WTC11 (cell line): ENCODE measurements around the gene DNAJC21. TPM values are rescaled to one million over a fixed set of nuclear protein-coding genes. Genes with fewer than 3 reads are reported as not detected.

Experiments used
- ATAC-seq: fragments of 200-7000 bp; cut with Tn5 transposase; 2 replicates; pipeline ENCODE4 v1.10.0; 2021; ENCODE audit warnings: mild to moderate bottlenecking, moderate library complexity
- CTCF ChIA-PET: fragments of 300-600 bp; sonication (Branson Sonifier 250); formaldehyde crosslinking; loops from one replicate; lab custom pipeline; 2021; ENCODE audit warnings: antibody characterized with exemption; lab: Charles Lee
- POLR2A ChIA-PET: fragments of 350-600 bp; sonication (Branson Sonifier 250); formaldehyde crosslinking; loops from one replicate; lab custom pipeline; 2021; ENCODE audit warnings: antibody characterized with exemption; lab: Charles Lee
- DNase-seq: peaks from one replicate; pipeline ENCODE4 v3.0.0; 2021; ENCODE audit warnings: low spot score
- H3K27ac Mint-ChIP-seq: 2 replicates; pipeline ENCODE4 v1.8.0; 2021; ENCODE audit warnings: mixed read lengths
- H3K27me3 Mint-ChIP-seq: 2 replicates; pipeline ENCODE4 v1.8.0; 2021; ENCODE audit warnings: low read depth, mild to moderate bottlenecking, moderate library complexity, mixed read lengths
- H3K36me3 Mint-ChIP-seq: 2 replicates; pipeline ENCODE4 v1.8.0; 2021; ENCODE audit warnings: mixed read lengths
- H3K4me1 Mint-ChIP-seq: 2 replicates; pipeline ENCODE4 v1.8.0; 2022; ENCODE audit warnings: mixed read lengths
- H3K4me3 Mint-ChIP-seq: 2 replicates; pipeline ENCODE4 v1.8.0; 2021; ENCODE audit warnings: mild to moderate bottlenecking, moderate library complexity, mixed read lengths
- H3K9me3 Mint-ChIP-seq: 2 replicates; pipeline ENCODE4 v1.8.0; 2021; ENCODE audit warnings: mixed read lengths
- ATF1 ChIP-seq: sonication (generic); formaldehyde crosslinking; IDR thresholded peaks from 2 replicates; pipeline ENCODE4 v1.8.1; 2023; ENCODE audit warnings: mild to moderate bottlenecking, moderate library complexity, missing genetic modification reagents
- E2F4 ChIP-seq: sonication (generic); formaldehyde crosslinking; IDR thresholded peaks from 2 replicates; pipeline ENCODE4 v1.8.1; 2022; ENCODE audit warnings: low read depth, mild to moderate bottlenecking, moderate library complexity, missing genetic modification reagents, borderline replicate concordance
- HMGXB4 ChIP-seq: sonication (generic); formaldehyde crosslinking; IDR thresholded peaks from 2 replicates; pipeline ENCODE4 v1.8.1; 2023; ENCODE audit warnings: mild to moderate bottlenecking, moderate library complexity, missing genetic modification reagents
- KAT7 ChIP-seq: sonication (generic); formaldehyde crosslinking; IDR thresholded peaks from 2 replicates; pipeline ENCODE4 v1.8.1; 2023; ENCODE audit warnings: missing genetic modification reagents, mild to moderate bottlenecking, borderline replicate concordance
- NFATC4 ChIP-seq: fragments of 250-450 bp; sonication (Bioruptor Pico); IDR thresholded peaks from 2 replicates; pipeline ENCODE4 v1.9.0; 2021; ENCODE audit warnings: mild to moderate bottlenecking
- SP1 ChIP-seq: sonication (generic); formaldehyde crosslinking; conservative IDR thresholded peaks from 2 replicates; pipeline ENCODE4 v1.8.1; 2022; ENCODE audit warnings: missing genetic modification reagents
- STAT6 ChIP-seq: sonication (generic); formaldehyde crosslinking; conservative IDR thresholded peaks from 2 replicates; pipeline ENCODE4 v1.8.1; 2023; ENCODE audit warnings: mild to moderate bottlenecking, low read depth, missing genetic modification reagents, moderate library complexity
- TEAD1 ChIP-seq: sonication (generic); formaldehyde crosslinking; IDR thresholded peaks from 2 replicates; pipeline ENCODE4 v1.8.0; 2022; ENCODE audit warnings: mild to moderate bottlenecking, missing genetic modification reagents
- TP53 ChIP-seq: sonication (generic); formaldehyde crosslinking; IDR thresholded peaks from 2 replicates; pipeline ENCODE4 v1.8.1; 2023; ENCODE audit warnings: mild to moderate bottlenecking, missing genetic modification reagents
- ZBTB43 ChIP-seq: sonication (generic); formaldehyde crosslinking; IDR thresholded peaks from 2 replicates; pipeline ENCODE4 v1.8.1; 2023; ENCODE audit warnings: mild to moderate bottlenecking, missing genetic modification reagents
- ZNF263 ChIP-seq: sonication (generic); formaldehyde crosslinking; IDR thresholded peaks from 2 replicates; pipeline ENCODE4 v1.8.1; 2022; ENCODE audit warnings: low read depth, mild to moderate bottlenecking, moderate library complexity, missing genetic modification reagents
- ZNF416 ChIP-seq: fragments of 250-450 bp; sonication (Bioruptor Pico); IDR thresholded peaks from 2 replicates; pipeline ENCODE4 v1.9.0; 2021; ENCODE audit warnings: mild to moderate bottlenecking, inconsistent platforms
- total RNA-seq: library from RNA; stranded (reverse); gene quantifications from 3 replicates; pipeline ENCODE4 v1.2.3, GENCODE V29; 2021
- TF ChIP-seq, protein P1 (sequence below): fragments of 250-450 bp; sonication (Bioruptor Pico); IDR thresholded peaks from 2 replicates; pipeline ENCODE4 v1.9.0; 2021; ENCODE audit warnings: moderate library complexity, mild to moderate bottlenecking, inconsistent platforms, borderline replicate concordance

The DNAJC21 gene
- total RNA-seq, 1 experiment from 2014 or later = 62.5 TPM

DNA sequence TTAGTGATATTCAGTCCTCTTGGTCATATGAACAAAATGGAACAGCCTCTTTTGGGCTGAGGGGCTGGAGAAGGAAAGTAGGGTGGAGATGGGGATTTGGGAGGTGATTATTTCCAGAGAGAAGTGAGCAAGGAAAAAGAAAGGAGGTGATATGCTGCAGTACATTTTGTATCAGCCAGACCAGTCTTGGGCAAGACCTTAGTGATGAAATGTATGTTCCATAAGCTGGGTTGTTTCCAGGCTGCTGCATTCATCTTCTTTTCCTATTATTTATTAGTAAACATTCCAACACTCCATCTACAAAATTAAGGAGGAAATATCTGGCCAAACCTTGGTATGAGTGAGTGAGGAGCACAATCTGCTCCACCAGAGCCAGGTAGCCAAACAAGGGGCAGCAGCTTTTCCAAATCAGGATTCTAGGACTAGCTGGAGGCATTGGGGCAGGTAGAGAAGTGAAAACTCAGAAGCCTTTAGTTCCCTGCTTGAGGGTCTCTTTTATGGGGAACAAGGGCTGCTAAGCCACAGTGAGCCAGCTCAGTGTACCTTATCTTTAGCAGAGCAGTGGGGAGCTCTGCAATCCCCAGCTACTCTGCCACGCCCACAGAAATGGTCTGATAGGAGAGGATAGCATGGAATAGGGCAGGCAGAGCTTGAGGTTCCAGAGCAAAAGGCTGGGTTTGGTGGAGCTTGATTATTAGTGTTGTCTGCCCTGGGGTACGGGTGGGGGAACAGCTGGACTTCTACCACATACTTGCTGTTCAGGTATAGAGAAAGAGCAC is 33.5 kb upstream of the DNAJC21 start:
- Mint-ChIP-seq H3K27ac (0 out of 2 replicates have a peak overlapping the region, but pooled peaks have one; percentile 47), H3K27me3 (no peaks in the 10 kb centered on the region), H3K36me3 (no peaks in the 10 kb centered on the region), H3K4me3 (no peak overlapping the region), H3K4me1 (peaks cover 24% of the 10 kb centered on the region), H3K9me3 (no peaks in the 10 kb centered on the region)
- ChIA-PET CTCF (interaction anchor here (0.5 to 1.3 kb wide), 6 partner anchors 10 to 411 kb away, joined by 3 to 4 read pairs (median 3); no protein-coding TSS in a partner anchor), POLR2A (no interaction called here)
- ATAC-seq = peak; percentile 57
- TF ChIP-seq STAT6 (CRISPR knock-in tag) = no peak
- TF ChIP-seq KAT7 (CRISPR knock-in tag) = no peak
- TF ChIP-seq NFATC4 (CRISPR knock-in tag) = no peak
- no peak for TF ChIP-seq ZNF416 (CRISPR knock-in tag)
- TF ChIP-seq TEAD1 (CRISPR knock-in tag) = no peak
- no peak for TF ChIP-seq ATF1 (CRISPR knock-in tag)
- TF ChIP-seq TP53 (CRISPR knock-in tag) = no peak
- DNase-seq = no peak

- no peak overlapping the region for H3K4me3 Mint-ChIP-seq
- ChIA-PET POLR2A (interaction anchor here (0.6 kb wide), 1 partner anchor 400 kb away, joined by 4 read pairs; no protein-coding TSS in a partner anchor), CTCF (interaction anchor here (0.6 to 4.4 kb wide), 15 partner anchors 11 to 423 kb away, joined by 3 to 30 read pairs (median 4); partner anchors contain the start of genes BRIX1, RAD1 and TTC23L)
- H3K9me3 Mint-ChIP-seq = no peaks in the 10 kb centered on the region
- TF ChIP-seq, protein P1, sequence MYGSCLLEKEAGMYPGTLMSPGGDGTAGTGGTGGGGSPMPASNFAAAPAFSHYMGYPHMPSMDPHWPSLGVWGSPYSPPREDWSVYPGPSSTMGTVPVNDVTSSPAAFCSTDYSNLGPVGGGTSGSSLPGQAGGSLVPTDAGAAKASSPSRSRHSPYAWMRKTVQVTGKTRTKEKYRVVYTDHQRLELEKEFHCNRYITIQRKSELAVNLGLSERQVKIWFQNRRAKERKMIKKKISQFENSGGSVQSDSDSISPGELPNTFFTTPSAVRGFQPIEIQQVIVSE = no peak
- TF ChIP-seq SP1 (CRISPR knock-in tag) (no peak), ZBTB43 (CRISPR knock-in tag) (no peak), ZNF263 (CRISPR knock-in tag) (no peak), HMGXB4 (CRISPR knock-in tag) (no peak), E2F4 (CRISPR knock-in tag) (no peak)
- no peak overlapping the region for H3K27ac Mint-ChIP-seq
- peaks cover 24% of the 10 kb centered on the region for H3K4me1 Mint-ChIP-seq
- 0 out of 2 replicates have a peak, but pooled peaks cover 3% of the 10 kb centered on the region for H3K36me3 Mint-ChIP-seq
- H3K27me3 Mint-ChIP-seq = no peaks in the 10 kb centered on the region
- ATAC-seq = no peak
- no peak for DNase-seq
These were observed 31.7 kb upstream of the DNAJC21 start for GRCh38 chr5:34897646-34898045.
